Measurements from ENCODE around the gene CGN. TPM values are rescaled to one million over a fixed set of nuclear protein-coding genes. Genes with fewer than 3 reads are reported as not detected.

CGN gene
- total RNA-seq, 4 donors from 2014 or later, result 3.3 to 26.1 (median 15.1) TPM

DNA sequence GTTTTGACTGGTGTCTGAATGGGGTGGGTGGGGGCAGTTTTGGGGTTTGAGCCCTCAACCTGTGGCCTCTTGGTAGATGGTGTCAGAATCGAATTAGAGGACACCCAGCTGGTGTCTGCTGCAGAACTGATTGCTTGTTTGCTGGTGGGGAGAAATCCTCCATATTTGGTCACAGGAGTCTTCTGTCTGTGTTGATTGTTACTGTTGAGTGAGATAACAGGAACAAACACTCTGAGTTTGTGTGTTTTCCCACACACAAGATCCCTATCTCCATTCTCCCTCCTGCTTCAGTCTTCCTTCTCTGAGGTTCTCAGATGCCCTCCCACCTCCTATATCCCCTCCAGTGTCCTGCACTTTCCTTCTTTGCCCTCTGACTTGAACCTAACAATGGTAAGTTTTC is 19.1 kb upstream of the CGN start:
- Histone ChIP-seq H3K27me3 (no peaks in the 10 kb centered on the region), H3K27ac (no peak overlapping the region), H3K4me3 (no peak overlapping the region), H3K36me3 (no peaks in the 10 kb centered on the region), H3K9me3 (no peaks in the 10 kb centered on the region), H3K4me1 (peaks cover 0 to 12% (median 0%) of the 10 kb centered on the region in 3 donors)
- no peak for DNase-seq
- 60% methylated on average over 1 of the region's 1 CpG; no CpG with 5 or more reads in 1 of the 2 donors for WGBS, 2 donors
- intact Hi-C loops (cut with DNase I), result no loop called here
- TF ChIP-seq, protein P1, sequence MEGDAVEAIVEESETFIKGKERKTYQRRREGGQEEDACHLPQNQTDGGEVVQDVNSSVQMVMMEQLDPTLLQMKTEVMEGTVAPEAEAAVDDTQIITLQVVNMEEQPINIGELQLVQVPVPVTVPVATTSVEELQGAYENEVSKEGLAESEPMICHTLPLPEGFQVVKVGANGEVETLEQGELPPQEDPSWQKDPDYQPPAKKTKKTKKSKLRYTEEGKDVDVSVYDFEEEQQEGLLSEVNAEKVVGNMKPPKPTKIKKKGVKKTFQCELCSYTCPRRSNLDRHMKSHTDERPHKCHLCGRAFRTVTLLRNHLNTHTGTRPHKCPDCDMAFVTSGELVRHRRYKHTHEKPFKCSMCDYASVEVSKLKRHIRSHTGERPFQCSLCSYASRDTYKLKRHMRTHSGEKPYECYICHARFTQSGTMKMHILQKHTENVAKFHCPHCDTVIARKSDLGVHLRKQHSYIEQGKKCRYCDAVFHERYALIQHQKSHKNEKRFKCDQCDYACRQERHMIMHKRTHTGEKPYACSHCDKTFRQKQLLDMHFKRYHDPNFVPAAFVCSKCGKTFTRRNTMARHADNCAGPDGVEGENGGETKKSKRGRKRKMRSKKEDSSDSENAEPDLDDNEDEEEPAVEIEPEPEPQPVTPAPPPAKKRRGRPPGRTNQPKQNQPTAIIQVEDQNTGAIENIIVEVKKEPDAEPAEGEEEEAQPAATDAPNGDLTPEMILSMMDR (IDR thresholded peaks at IDR 0.05), result no peak
- no peak for TF ChIP-seq POLR2A (IDR thresholded peaks at IDR 0.05)

DNA sequence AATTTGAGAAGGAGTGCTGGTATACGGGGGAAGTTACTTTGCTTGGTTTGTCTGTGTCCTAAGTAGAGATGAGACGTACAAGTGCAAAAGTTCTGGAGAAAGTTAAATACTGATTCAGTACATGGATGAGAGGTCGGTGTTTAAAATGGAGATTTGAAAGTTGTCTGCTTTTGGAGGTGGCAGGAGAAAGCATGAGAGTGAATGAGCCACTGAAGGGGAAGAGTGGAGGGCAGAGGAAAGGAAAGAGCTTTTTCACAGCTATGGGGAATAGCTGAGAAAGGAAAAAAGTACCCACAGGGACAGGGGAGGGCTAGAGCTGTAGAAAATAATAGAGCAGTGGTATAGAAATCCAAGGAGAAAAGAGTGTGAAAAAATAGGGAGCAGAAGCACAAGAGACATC is 18.1 kb upstream of the CGN start:
- Histone ChIP-seq H3K36me3 (no peaks in the 10 kb centered on the region), H3K4me3 (no peak overlapping the region), H3K27me3 (no peaks in the 10 kb centered on the region), H3K4me1 (peaks cover 0 to 12% (median 0%) of the 10 kb centered on the region in 3 donors), H3K27ac (no peak overlapping the region), H3K9me3 (no peaks in the 10 kb centered on the region)
- no peak for DNase-seq
- WGBS, 2 donors, result 91 to 93% methylated on average over 3 of the region's 3 CpGs
- intact Hi-C loops (cut with DNase I), result no loop called here
- TF ChIP-seq POLR2A (IDR thresholded peaks at IDR 0.05), result no peak
- TF ChIP-seq, protein P1 (IDR thresholded peaks at IDR 0.05), result no peak

GRCh38 chr1:151494741-151495281 is 16.4 kb upstream of the CGN start:
- H3K9me3 ChIP-seq, result no peaks in the 10 kb centered on the region
- H3K4me3 ChIP-seq, result no peak overlapping the region
- H3K36me3 ChIP-seq, result no peaks in the 10 kb centered on the region
- H3K4me1 ChIP-seq, result peaks cover 0 to 12% (median 0%) of the 10 kb centered on the region in 3 donors
- no CpG with 5 or more reads among the region's 1 CpG for WGBS, 2 donors
- H3K27me3 ChIP-seq, result no peaks in the 10 kb centered on the region
- no peak overlapping the region for H3K27ac ChIP-seq
- DNase-seq, result no peak
- intact Hi-C loops (cut with DNase I), result no loop called here
- TF ChIP-seq, protein P1 (IDR thresholded peaks at IDR 0.05), result no peak
- TF ChIP-seq POLR2A (IDR thresholded peaks at IDR 0.05), result no peak

DNA sequence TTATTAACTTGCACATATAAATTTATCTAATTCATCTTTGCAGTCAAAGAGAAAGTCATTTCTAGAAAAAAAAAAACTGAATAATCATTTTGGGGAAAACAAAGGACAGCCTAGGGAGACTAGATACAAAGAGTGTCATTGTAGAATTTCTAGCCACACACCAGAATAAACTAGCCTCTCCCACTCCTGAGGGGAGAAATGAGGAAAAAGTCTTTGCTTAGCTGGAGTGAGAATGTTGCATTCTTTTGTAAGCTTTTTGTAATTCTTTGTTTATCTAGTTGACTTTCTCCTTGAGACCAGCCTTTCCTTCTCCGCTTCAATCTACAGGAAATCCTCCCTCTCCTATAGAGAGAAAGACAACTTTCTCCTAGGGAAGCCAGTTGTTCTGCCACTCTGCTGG is 15.9 kb upstream of the CGN start:
- 46 to 62% methylated on average over 1 of the region's 1 CpG for WGBS, 2 donors
- H3K27me3 ChIP-seq, result no peaks in the 10 kb centered on the region
- no peaks in the 10 kb centered on the region for H3K36me3 ChIP-seq
- intact Hi-C loops (cut with DNase I), result no loop called here
- H3K4me3 ChIP-seq, result no peak overlapping the region
- TF ChIP-seq, protein P1 (IDR thresholded peaks at IDR 0.05), result no peak
- TF ChIP-seq POLR2A (IDR thresholded peaks at IDR 0.05), result no peak
- DNase-seq, result no peak
- no peaks in the 10 kb centered on the region for H3K9me3 ChIP-seq
- H3K4me1 ChIP-seq, result peaks cover 0 to 12% (median 0%) of the 10 kb centered on the region in 3 donors
- H3K27ac ChIP-seq, result no peak overlapping the region

DNA sequence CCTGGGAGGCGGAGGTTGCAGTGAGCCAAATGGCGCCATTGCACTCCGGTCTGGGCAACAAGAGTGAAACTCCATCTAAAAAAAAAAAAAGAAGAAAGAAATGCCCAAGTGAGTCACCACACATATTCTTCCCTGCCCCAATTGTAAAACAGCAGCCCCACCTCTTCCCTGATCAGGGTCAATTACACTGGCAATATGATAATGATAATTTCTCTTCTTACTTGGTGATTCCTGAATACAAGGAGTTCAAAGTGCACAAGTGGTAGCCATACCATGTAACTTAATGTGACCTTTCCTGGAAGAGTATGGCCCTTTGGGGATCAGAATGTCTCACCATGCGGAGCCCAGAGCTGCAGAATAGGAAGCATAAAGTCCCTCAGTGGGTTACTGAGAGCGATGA is 11.8 kb upstream of the CGN start:
- WGBS, 2 donors, result 88 to 93% methylated on average over 5 of the region's 5 CpGs
- no peak overlapping the region for H3K4me3 ChIP-seq
- no peaks in the 10 kb centered on the region for H3K27me3 ChIP-seq
- H3K4me1 ChIP-seq, result peaks cover 0 to 11% (median 0%) of the 10 kb centered on the region in 3 donors
- no peaks in the 10 kb centered on the region for H3K9me3 ChIP-seq
- TF ChIP-seq, protein P1 (IDR thresholded peaks at IDR 0.05), result no peak
- no peak for TF ChIP-seq POLR2A (IDR thresholded peaks at IDR 0.05)
- DNase-seq, result no peak
- H3K27ac ChIP-seq, result no peak overlapping the region
- H3K36me3 ChIP-seq, result no peaks in the 10 kb centered on the region
- intact Hi-C loops (cut with DNase I), result no loop called here
